Fibroblast of skin of left quadriceps (primary cell): ENCODE data around the gene MRPS31.
A peak's percentile ranks its signal among the peaks of the same experiment; 100 is the strongest.
"Not testable (repeated sequence)": the region's sequence is repeated elsewhere in the genome, so short reads cannot be mapped to it uniquely, and the experiment has no call there.

Experiments
- DNase-seq, 2 experiments: peaks; one replicate each; pipeline ENCODE4 v3.0.0-alpha.2; 2013; ENCODE audit warnings: low read depth in 2 of 2

Gene MRPS31

DNA sequence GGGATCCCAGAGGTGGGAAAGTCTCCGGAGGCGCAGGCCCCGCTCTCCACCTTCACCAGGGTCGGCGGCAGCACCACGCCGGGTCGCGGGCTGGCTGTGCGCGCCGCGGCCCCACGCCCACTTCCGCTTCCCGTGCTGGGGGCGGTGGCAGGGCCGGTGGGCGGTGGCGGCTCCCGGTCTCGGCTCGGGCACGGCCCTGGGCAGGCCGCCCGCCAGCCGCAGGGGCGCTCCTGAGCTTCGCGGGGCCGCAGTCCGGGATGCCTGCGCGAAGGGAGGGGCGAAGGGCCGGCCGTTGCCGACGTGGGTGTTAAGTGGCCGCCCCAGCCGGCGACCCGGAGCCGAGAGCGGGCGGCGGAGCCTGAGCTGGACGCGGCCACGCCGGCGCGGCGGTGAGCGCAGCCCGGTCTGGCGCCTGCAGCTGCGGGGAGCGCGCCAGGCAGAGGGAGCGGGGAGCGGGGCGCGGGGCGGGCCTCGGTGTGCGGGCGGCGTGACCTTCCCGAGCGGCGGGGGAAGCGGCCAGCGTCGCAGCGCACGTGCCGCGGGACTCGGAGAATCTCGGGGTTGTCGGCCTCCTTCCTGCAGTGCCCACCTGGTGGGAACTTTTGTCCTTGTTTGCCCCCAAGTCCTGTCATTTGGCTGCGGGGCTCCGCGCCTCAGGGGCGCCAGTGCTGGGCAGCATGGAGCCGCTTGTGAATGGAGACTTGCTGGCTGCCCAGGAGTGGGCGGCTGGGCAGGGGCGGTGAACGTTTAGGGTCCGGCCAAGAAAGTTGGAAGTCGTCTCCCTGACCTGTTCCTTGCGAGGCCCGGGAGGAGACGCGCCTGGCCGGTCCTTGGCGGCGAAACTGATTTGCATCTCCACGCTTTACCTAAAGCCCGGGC, 18.5 kb upstream of the MRPS31 start, which contains the start of gene SLC25A15:
SLC25A15 (plus strand) TSS at position 337 of the 879 bp plus-strand sequence. CDS start 3,616 bp downstream, outside the sequence.
- DNase-seq = peak; percentile 26 to 35

GRCh38 chr13:40788540-40789274, 17.7 kb upstream of the MRPS31 start:
- DNase-seq = not testable (repeated sequence)

- DNase-seq = no peak
Observed at GRCh38 chr13:40787062-40787461, 16.1 kb upstream of the MRPS31 start.

DNA sequence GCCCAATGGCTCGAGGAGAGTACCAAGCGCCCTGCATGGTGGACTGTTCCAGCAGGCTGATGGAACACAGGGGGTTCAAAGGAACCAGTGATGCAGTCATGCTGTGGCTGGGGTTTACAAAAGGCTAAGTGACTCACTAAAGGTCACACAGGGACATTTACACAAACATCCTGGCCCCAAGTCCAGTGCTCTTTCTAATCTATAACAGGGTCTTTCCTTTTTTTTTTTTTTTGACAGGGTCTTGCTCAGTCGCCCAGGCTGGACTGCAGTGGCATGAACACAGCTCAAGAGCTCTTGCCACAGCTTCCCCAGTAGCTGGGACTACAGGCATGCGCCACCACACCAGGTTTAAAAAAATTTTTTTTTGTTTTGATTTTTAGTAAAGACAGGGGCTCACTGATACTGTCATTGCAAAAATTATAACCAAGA, 15.6 kb upstream of the MRPS31 start:
- no peak for DNase-seq

DNA sequence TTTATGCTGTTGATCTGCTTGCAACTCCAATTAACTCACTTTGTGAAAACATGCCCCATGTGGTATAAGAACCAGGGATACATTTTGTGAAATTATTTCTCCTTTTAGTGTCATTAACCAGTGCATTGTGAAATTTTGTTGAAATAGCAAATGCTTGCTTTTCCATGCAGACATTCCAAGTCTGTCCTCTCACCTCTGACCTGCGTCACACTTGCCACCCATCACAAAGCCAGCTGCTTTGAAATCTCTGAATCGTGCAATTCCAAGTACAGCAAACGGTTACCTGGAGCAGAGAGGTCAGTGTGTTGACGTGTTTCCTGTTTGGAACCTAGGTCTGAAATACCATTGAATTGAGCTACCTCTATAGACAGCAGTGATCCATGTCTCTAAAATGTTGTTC, 13.6 kb upstream of the MRPS31 start:
- DNase-seq = no peak

GRCh38 chr13:40782971-40783370, 12.0 kb upstream of the MRPS31 start:
- not testable (repeated sequence) for DNase-seq

GRCh38 chr13:40781717-40782116, 10.7 kb upstream of the MRPS31 start:
- DNase-seq = no peak

GRCh38 chr13:40780822-40781401, 9.9 kb upstream of the MRPS31 start:
- no peak for DNase-seq

DNA sequence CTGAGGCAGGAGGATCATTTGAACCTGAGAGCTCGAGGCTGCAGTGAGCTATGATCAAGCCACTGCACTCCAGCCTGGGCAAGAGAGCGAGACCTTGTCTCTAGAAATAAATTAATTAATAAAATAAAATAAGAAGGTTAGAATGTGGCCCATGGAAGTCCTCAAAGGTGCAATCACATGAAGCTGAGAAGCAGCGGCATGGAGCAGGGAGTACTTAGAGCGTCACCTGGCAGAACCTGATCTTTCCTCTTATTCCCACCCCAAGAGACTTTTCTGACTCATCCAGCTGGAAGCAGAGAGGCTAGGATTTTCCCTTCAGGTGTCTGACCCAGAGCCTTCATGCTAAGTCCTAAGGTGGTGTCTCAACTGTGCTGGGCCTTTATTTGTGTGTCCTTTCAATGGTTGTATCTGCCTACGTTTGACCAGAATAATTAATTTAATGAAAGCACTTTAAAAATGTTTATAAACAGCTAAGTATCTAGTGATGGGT, 8.9 kb upstream of the MRPS31 start:
- DNase-seq = no peak

- DNase-seq = no peak
Observed at GRCh38 chr13:40779049-40779448, 8.1 kb upstream of the MRPS31 start.

DNA sequence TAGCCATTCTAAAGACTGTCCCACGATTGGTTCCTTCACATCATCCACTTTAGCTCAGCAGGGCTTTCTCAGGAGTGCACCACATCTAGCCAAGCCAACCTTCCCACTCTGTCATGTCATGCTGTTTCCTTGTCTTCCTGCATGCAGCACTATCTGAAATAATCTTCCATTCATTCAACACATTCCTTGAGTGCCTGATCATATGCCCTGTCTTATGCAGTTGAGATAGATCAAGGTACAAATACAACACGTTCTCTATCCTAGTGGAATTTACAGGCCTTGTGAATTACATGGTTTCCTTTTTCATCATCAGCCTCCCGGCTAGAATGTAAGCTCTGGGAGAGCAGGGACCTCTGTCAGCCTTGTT, 6.8 kb upstream of the MRPS31 start:
- DNase-seq = no peak

DNA sequence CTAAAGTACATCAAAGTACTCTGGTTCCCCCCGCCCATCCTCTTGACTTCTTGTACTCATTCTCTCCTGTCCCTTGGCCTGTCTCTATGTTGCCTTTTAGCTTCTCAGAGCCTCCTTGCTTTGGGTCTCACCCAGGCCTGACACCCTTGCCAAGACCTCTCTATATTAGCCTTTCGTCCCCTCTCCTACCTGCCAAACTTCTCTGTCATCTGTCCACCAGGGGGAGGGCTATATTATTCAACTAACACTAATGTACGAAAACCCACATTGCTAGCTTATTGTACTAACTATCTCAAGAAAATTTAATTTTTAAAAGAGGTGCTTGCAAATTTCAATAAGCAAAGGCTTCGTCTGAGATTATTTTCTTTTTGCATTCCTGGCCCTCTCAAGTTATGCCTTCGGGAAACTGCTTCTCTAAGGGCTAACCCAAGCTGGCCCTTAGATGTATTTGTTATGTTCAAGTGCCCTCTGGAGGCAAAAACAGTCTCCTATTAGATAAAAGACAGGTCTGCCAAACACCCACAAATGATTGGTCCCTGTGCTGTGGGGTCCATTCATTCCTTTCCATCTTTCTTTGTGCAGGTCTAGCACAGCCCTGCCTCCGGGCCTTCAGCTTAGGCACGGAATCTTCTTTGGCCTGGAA, 6.3 kb upstream of the MRPS31 start:
- no peak for DNase-seq

DNA sequence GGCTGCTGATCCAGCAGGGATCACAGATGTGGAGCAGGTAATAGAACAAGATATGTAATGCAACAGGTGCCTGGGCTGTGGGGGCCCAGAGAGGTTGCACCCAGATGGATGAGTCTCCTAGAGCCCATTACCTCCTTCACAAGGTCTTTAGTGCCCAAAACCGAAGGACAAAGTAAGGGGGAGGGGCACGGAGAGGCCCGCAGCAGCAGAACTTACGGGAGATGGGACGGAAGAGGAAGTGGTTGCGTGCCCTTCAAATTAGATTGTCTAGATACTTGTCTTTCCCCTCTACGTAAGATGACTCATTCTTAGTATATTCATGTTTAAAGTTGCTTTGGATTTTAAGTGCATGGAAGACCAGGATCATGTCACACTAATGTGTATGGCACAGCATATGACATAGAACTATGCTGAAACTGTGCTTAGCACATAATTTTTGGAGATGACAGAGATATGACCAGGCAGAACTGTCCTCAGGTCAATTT, 5.7 kb upstream of the MRPS31 start:
- DNase-seq = no peak

GRCh38 chr13:40776232-40776631, 5.2 kb upstream of the MRPS31 start:
- no peak for DNase-seq

GRCh38 chr13:40774672-40775071, 3.7 kb upstream of the MRPS31 start:
- no peak for DNase-seq

GRCh38 chr13:40772765-40773473, 1.9 kb upstream of the MRPS31 start:
- DNase-seq = no peak

GRCh38 chr13:40770609-40770933, 419 bp downstream of the MRPS31 start:
- DNase-seq = no peak

- DNase-seq = no peak
Observed at GRCh38 chr13:40769970-40770369, 1.0 kb downstream of the MRPS31 start.

DNA sequence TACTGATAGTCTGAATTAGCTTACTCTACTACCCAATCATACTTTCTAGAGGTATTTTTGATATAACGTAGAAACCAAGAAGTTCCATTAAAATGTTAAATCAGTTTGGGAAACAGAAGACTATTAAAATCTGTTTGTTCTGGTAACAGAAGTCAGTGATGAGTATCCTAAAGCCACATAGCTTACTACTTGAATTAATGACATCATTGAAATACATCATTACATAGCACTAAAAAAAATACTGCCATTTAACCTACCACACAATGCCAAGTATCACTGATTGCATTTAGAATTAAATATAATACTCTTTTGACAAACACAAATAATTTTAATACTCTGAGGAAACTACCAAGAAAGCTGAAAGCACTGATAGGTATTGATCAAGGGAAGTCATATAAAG, 5.4 kb downstream of the MRPS31 start:
- no peak for DNase-seq

DNA sequence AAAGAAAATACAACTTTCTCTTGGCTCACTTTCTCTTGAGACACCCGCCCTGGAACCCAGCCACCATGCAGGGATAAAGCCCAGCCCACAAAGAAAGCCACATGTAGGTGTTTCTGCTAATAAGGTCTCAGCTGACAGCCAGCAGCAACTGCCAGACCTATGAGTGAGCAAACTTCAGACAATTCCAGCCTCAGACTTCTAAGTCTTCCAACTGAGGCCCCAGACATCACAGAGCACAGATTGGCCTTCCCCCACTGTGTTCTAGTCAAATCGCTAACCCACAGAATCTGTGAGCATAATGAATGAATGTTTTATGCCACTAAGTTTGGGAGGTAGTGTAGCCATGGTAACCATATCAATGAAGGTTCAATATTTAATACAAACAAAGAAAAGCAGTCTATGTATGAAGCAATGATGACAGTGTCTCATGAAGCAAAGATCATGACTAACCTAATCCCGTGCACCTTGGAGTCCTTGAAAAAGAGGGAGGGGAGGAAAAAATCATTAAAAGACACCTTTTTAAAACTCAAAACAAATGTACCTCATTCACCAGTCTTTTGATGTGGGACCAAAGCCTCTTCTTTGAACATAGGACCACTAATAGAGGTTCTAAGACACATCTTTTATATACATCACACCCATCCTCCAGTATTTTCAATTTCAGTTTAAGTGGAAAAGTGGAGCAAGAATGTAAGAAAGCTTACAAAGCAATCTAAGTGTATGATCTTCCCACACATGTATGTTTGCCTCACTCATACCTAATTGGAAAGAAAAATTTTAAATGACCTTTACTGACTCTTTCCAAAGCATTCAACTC, 6.2 kb downstream of the MRPS31 start:
- no peak for DNase-seq
